Vagina (tissue), 2 donors: Measurements from ENCODE around the gene NEK6.

Experiments used
- CTCF ChIP-seq, 3 experiments: fragments of 450-650 bp in 2 of 3; fragments of 200-600 bp in 1 of 3; sonication (generic) in 1 of 3; IDR thresholded peaks; one replicate each; pipeline ENCODE4 v1.5.1; 2017 to 2019; ENCODE audit warnings: antibody characterized with exemption in 3 of 3, mild to moderate bottlenecking in 2 of 3, moderate library complexity in 2 of 3
- POLR2A ChIP-seq, 2 donors: fragments of 450-650 bp; IDR thresholded peaks; one replicate each; pipeline ENCODE4 v1.6.1; 2017; ENCODE audit warnings: antibody characterized with exemption in 2 of 2, mild to moderate bottlenecking in 2 of 2, moderate library complexity in 2 of 2
- POLR2AphosphoS5 ChIP-seq, 2 donors: sonication (generic); formaldehyde crosslinking; IDR thresholded peaks; one replicate each; pipeline ENCODE4 v1.9.0; 2017; ENCODE audit warnings: antibody characterized with exemption in 2 of 2, mild to moderate bottlenecking in 2 of 2, low read depth in 1 of 2; ENCODE audit not compliant: insufficient read depth in 1 of 2

DNA sequence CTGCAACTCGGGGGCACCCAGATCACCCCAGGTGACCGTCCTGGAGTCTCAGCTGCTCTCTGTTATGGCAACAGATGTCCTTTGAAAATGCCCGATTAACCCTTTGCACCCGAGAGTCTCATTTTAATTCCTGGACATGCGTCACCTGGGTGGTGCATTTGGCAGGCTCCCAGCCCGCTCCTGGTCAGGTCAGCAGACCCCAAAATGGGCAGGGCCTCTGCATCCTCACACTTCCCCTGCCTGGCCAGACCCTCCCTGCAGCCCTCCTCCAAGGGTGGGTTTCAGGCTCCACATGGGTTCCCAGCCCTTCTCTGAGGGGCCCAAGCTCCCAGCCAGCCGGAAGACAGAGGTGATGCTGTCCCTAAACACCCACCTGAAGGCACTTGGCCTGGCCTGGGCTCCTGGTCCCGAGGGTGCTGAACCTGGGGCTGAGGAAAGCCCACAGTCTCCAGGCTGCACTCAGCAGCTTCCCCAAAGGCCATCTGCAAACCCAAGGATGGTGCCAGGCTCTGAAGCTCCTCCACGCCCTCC, 88.1 kb downstream of the NEK6 start:
- TF ChIP-seq CTCF (IDR thresholded peaks at IDR 0.05) (no peak), POLR2A (IDR thresholded peaks at IDR 0.05) (no peak), POLR2AphosphoS5 (IDR thresholded peaks at IDR 0.05; ENCODE audit: insufficient read depth in 1 of 2, low read depth in 1 of 2) (no peak)
